Measurements from ENCODE around the gene RAD50.

Gene RAD50

DNA sequence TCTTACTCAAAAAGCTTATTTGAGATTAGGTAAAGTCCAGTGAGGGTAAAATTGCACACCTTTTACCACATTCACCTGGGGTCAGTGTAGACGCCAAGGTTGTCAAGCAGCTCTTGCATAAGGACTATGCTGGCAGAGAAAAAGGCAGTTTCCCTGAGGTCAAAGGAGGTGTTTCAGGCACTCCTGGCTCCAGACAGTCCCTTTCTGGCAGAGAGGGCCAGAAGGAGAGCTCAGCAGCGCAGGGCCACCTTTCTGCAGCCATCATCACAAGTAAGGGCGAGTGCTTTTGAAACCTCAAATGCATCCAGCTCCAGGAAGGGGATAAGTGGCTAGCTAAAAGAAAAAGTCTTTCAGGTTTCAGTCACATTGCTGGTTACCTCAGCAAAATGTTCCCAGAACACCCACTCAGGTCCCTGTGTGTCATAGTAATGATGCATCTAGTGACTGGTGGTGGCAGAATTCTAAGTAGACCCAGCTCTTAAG is 84.5 kb downstream of the RAD50 start (continued):
- TF ChIP-seq, protein P1, sequence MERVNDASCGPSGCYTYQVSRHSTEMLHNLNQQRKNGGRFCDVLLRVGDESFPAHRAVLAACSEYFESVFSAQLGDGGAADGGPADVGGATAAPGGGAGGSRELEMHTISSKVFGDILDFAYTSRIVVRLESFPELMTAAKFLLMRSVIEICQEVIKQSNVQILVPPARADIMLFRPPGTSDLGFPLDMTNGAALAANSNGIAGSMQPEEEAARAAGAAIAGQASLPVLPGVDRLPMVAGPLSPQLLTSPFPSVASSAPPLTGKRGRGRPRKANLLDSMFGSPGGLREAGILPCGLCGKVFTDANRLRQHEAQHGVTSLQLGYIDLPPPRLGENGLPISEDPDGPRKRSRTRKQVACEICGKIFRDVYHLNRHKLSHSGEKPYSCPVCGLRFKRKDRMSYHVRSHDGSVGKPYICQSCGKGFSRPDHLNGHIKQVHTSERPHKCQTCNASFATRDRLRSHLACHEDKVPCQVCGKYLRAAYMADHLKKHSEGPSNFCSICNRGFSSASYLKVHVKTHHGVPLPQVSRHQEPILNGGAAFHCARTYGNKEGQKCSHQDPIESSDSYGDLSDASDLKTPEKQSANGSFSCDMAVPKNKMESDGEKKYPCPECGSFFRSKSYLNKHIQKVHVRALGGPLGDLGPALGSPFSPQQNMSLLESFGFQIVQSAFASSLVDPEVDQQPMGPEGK (CRISPR knock-in tag; IDR thresholded peaks at IDR 0.05; ENCODE audit: borderline replicate concordance): no peak

DNA sequence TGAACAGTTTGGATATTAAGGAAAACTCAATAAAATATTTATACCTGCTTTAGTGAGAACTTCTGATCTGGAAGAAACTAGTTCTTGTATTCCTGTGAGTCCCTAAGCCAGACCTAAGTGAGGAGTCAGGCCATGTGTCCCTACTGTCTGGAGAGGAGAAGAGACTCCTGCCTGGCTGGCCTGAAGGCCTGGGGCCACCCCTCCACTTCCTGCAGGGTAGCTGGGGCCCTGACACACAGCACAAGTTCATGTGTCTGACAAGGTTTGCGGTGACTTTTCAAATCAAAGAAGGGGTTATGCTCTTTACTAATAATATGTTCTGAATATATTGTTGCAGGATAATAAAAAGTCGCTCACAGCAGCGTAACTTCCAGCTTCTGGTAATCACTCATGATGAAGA is 85.1 kb downstream of the RAD50 start:
- ATAC-seq: no peak

DNA sequence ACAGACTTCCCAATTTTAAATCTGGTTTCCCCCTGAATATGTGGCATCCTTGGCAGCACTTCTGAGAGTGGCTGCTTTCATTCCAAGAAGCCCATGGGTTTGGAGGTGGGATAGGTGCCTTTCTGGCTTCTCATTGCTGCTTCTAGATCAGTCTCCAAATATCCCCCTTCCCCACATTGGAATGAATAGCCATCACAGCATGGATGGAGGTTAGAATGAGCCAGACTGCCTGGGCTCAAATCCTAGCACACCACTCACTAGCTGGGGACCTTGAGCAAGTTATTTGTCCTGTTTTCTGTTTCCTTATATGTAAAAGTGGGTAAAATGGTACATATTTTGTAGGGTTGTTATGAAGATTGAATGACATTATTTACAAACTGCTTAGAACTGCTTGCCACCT is 87.4 kb downstream of the RAD50 start:
- TF ChIP-seq ARNTL (CRISPR knock-in tag; IDR thresholded peaks at IDR 0.05; ENCODE audit: borderline replicate concordance, low read depth) (no peak), ESRRG (CRISPR knock-in tag; IDR thresholded peaks at IDR 0.05) (no peak), TOX (CRISPR knock-in tag; IDR thresholded peaks at IDR 0.05; ENCODE audit: borderline replicate concordance) (no peak), ZFP3 (CRISPR knock-in tag; IDR thresholded peaks at IDR 0.05) (no peak)
- no peak for ATAC-seq

More for the DNA sequence above, 85.1 kb downstream of the RAD50 start:
- TF ChIP-seq, protein P2, sequence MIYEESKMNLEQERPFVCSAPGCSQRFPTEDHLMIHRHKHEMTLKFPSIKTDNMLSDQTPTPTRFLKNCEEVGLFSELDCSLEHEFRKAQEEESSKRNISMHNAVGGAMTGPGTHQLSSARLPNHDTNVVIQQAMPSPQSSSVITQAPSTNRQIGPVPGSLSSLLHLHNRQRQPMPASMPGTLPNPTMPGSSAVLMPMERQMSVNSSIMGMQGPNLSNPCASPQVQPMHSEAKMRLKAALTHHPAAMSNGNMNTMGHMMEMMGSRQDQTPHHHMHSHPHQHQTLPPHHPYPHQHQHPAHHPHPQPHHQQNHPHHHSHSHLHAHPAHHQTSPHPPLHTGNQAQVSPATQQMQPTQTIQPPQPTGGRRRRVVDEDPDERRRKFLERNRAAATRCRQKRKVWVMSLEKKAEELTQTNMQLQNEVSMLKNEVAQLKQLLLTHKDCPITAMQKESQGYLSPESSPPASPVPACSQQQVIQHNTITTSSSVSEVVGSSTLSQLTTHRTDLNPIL (CRISPR knock-in tag; IDR thresholded peaks at IDR 0.05; ENCODE audit: low read depth): no peak
- TF ChIP-seq ISL1 (CRISPR knock-in tag; IDR thresholded peaks at IDR 0.05): no peak
- TF ChIP-seq, protein P1 (CRISPR knock-in tag; IDR thresholded peaks at IDR 0.05; ENCODE audit: borderline replicate concordance): no peak
- no peak for TF ChIP-seq ZNF70 (CRISPR knock-in tag; IDR thresholded peaks at IDR 0.05)

DNA sequence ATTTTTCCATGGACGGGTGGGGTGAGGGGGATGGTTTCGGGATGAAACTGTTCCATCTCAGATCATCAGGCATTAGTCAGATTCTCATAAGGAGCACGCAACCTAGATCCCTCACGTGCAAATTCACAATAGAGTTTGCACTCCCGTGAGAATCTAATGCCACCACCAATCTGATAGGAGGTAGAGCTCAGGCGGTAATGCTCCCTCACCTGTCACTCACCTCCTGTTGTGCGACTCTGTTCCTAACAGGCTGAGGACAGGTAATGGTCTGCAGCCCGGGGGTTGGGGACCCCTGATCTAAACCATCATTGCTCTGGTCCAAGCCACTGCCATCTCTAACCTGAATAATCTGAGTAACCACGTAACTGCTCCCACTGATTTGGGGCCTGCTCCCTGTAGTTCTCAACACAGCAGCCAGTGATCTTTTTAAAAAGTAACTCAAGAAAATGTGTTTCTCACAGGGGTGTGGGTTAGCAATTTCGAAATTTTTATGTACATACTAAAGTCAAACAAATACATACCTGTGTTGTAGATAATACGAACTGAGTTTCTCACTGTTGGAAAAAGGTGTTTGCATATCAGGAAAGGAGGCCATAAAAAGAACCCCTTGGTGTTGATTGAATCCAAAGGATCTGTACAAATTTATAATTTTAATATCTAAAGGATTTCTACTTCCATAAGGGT is 89.9 kb downstream of the RAD50 start:
- TF ChIP-seq ESRRG (CRISPR knock-in tag; IDR thresholded peaks at IDR 0.05) (no peak), TCF4 (CRISPR knock-in tag; IDR thresholded peaks at IDR 0.05; ENCODE audit: borderline replicate concordance) (no peak), ZFP3 (CRISPR knock-in tag; IDR thresholded peaks at IDR 0.05) (no peak), RARB (CRISPR knock-in tag; IDR thresholded peaks at IDR 0.05) (no peak), GLIS3 (CRISPR knock-in tag; IDR thresholded peaks at IDR 0.05) (no peak), ZNF565 (CRISPR knock-in tag; conservative IDR thresholded peaks at IDR 0.05; ENCODE audit: low read depth) (no peak), ISL1 (CRISPR knock-in tag; IDR thresholded peaks at IDR 0.05) (no peak), ZNF70 (CRISPR knock-in tag; IDR thresholded peaks at IDR 0.05) (no peak), OSR1 (CRISPR knock-in tag; IDR thresholded peaks at IDR 0.05) (no peak), ZNF8 (CRISPR knock-in tag; IDR thresholded peaks at IDR 0.05) (no peak), ZFP30 (CRISPR knock-in tag; IDR thresholded peaks at IDR 0.05) (no peak), ZC3H10 (CRISPR knock-in tag; IDR thresholded peaks at IDR 0.05) (no peak), SNAI2 (CRISPR knock-in tag; IDR thresholded peaks at IDR 0.05) (no peak)
- TF ChIP-seq, protein P3, sequence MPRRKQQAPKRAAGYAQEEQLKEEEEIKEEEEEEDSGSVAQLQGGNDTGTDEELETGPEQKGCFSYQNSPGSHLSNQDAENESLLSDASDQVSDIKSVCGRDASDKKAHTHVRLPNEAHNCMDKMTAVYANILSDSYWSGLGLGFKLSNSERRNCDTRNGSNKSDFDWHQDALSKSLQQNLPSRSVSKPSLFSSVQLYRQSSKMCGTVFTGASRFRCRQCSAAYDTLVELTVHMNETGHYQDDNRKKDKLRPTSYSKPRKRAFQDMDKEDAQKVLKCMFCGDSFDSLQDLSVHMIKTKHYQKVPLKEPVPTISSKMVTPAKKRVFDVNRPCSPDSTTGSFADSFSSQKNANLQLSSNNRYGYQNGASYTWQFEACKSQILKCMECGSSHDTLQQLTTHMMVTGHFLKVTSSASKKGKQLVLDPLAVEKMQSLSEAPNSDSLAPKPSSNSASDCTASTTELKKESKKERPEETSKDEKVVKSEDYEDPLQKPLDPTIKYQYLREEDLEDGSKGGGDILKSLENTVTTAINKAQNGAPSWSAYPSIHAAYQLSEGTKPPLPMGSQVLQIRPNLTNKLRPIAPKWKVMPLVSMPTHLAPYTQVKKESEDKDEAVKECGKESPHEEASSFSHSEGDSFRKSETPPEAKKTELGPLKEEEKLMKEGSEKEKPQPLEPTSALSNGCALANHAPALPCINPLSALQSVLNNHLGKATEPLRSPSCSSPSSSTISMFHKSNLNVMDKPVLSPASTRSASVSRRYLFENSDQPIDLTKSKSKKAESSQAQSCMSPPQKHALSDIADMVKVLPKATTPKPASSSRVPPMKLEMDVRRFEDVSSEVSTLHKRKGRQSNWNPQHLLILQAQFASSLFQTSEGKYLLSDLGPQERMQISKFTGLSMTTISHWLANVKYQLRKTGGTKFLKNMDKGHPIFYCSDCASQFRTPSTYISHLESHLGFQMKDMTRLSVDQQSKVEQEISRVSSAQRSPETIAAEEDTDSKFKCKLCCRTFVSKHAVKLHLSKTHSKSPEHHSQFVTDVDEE (CRISPR knock-in tag; IDR thresholded peaks at IDR 0.05): no peak
- TF ChIP-seq, protein P2 (CRISPR knock-in tag; IDR thresholded peaks at IDR 0.05; ENCODE audit: low read depth): no peak
- ATAC-seq: no peak

Data from SK-N-SH treated with all-trans-retinoic acid at 6 μM for 48 hours (cell line).